NK-92 treated with Interleukin-12 subunit alpha and Interleukin-12 subunit beta, amount 100 ng/mL, for 24 hours (cell line): ENCODE data around the gene LYSMD4.
"Not testable (repeated sequence)": the region's sequence is repeated elsewhere in the genome, so short reads cannot be mapped to it uniquely, and the experiment has no call there.

ENCODE experiments used
- DNase-seq: peaks from one replicate; lab custom pipeline; 2025; lab: John Stamatoyannopoulos, UW

The LYSMD4 gene

GRCh38 chr15:99733268-99734039 lies at the start of gene LYSMD4:
Gene LYSMD4, minus strand, starts transcription at chr15:99733437. Its CDS starts 1,438 bp downstream, at chr15:99731999.
- DNase-seq = peak; percentile 80

GRCh38 chr15:99782029-99782428 lies 48.8 kb upstream of the LYSMD4 start:
- DNase-seq = not testable (repeated sequence)

- no peak for DNase-seq
Observed at GRCh38 chr15:99777144-99777543, 43.9 kb upstream of the LYSMD4 start.

GRCh38 chr15:99764522-99764921 lies 31.3 kb upstream of the LYSMD4 start:
- DNase-seq = no peak

- no peak for DNase-seq
Observed at GRCh38 chr15:99763827-99764226, 30.6 kb upstream of the LYSMD4 start.

- DNase-seq = no peak
Observed at GRCh38 chr15:99762288-99762687, 29.1 kb upstream of the LYSMD4 start.

GRCh38 chr15:99755692-99756409 lies 22.6 kb upstream of the LYSMD4 start:
- peak; percentile 16 for DNase-seq

GRCh38 chr15:99753066-99753465 lies 19.8 kb upstream of the LYSMD4 start:
- no peak for DNase-seq

GRCh38 chr15:99752556-99752955 lies 19.3 kb upstream of the LYSMD4 start:
- DNase-seq = no peak

GRCh38 chr15:99750326-99750725 lies 17.1 kb upstream of the LYSMD4 start:
- DNase-seq = not testable (repeated sequence)

- no peak for DNase-seq
Observed at GRCh38 chr15:99749386-99749785, 16.1 kb upstream of the LYSMD4 start.

- no peak for DNase-seq
Observed at GRCh38 chr15:99745370-99746086, 12.3 kb upstream of the LYSMD4 start.

GRCh38 chr15:99744142-99744541 lies 10.9 kb upstream of the LYSMD4 start:
- DNase-seq = no peak

- no peak for DNase-seq
Observed at GRCh38 chr15:99741835-99742234, 8.6 kb upstream of the LYSMD4 start.

GRCh38 chr15:99738021-99738847 lies 5.0 kb upstream of the LYSMD4 start:
- DNase-seq = no peak

- no peak for DNase-seq
Observed at GRCh38 chr15:99736702-99737101, 3.5 kb upstream of the LYSMD4 start.

GRCh38 chr15:99735868-99736267 lies 2.6 kb upstream of the LYSMD4 start:
- no peak for DNase-seq

GRCh38 chr15:99734575-99734974 lies 1.3 kb upstream of the LYSMD4 start:
- DNase-seq = no peak

GRCh38 chr15:99734040-99734291 lies 729 bp upstream of the LYSMD4 start:
- DNase-seq = not testable (repeated sequence)

GRCh38 chr15:99732751-99733267 lies 428 bp downstream of the LYSMD4 start:
- no peak for DNase-seq

- no peak for DNase-seq
Observed at GRCh38 chr15:99732124-99732750, 1.0 kb downstream of the LYSMD4 start.
